Stomach (tissue), 4 donors: ENCODE measurements around the gene ARID1B.

Source experiments
- EP300 ChIP-seq: sonication (generic); formaldehyde crosslinking; IDR thresholded peaks from one replicate; pipeline ENCODE4 v1.6.1; 2017; ENCODE audit warnings: antibody characterized with exemption
- POLR2A ChIP-seq, 4 donors: fragments of 450-650 bp; IDR thresholded peaks; one replicate each; pipeline ENCODE4 v1.6.1; 2016; ENCODE audit warnings: antibody characterized with exemption in 4 of 4, control low read depth in 2 of 4, mild to moderate bottlenecking in 1 of 4, moderate library complexity in 1 of 4
- POLR2AphosphoS5 ChIP-seq, 3 donors: sonication (generic); formaldehyde crosslinking; IDR thresholded peaks; one replicate each; pipeline ENCODE4 v1.6.1; 2016; ENCODE audit warnings: antibody characterized with exemption in 3 of 3
- TF ChIP-seq, protein P1 (sequence below), 7 experiments: fragments of 450-650 bp in 4 of 7; fragments of 200-600 bp in 3 of 7; sonication (generic) in 3 of 7; IDR thresholded peaks; one replicate each; pipeline ENCODE4 v1.5.1; 2016 to 2019; ENCODE audit warnings: antibody characterized with exemption in 7 of 7, control low read depth in 2 of 7, mild to moderate bottlenecking in 1 of 7

DNA sequence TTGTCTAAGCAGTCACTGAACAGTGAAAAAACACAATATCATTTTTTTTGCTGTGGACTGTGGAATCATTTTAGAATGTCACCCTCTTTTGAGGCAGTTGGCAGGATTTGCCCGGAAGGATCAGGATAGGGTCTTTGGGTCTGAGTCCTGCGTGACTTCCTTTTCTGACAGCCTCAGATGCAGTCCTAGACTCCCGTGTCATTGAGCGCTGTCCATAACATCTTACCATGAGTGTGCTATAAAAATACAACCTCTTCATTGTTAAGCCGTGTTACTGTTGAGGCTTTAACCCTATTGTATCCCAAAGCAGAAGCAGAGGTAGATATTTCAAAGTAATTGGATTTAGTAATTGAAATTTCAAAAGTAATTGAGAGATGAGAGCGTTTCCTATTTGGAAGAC is 30.6 kb downstream of the ARID1B start:
- TF ChIP-seq POLR2A (IDR thresholded peaks at IDR 0.05) (no peak), POLR2AphosphoS5 (IDR thresholded peaks at IDR 0.05) (no peak), EP300 (no peak)
- TF ChIP-seq, protein P1, sequence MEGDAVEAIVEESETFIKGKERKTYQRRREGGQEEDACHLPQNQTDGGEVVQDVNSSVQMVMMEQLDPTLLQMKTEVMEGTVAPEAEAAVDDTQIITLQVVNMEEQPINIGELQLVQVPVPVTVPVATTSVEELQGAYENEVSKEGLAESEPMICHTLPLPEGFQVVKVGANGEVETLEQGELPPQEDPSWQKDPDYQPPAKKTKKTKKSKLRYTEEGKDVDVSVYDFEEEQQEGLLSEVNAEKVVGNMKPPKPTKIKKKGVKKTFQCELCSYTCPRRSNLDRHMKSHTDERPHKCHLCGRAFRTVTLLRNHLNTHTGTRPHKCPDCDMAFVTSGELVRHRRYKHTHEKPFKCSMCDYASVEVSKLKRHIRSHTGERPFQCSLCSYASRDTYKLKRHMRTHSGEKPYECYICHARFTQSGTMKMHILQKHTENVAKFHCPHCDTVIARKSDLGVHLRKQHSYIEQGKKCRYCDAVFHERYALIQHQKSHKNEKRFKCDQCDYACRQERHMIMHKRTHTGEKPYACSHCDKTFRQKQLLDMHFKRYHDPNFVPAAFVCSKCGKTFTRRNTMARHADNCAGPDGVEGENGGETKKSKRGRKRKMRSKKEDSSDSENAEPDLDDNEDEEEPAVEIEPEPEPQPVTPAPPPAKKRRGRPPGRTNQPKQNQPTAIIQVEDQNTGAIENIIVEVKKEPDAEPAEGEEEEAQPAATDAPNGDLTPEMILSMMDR (IDR thresholded peaks at IDR 0.05) = no peak
